PC-3 (cell line): ENCODE data around the gene SIL1. TPM values are rescaled to one million over a fixed set of nuclear protein-coding genes. Genes with fewer than 3 reads are reported as not detected.

Source experiments
- ATAC-seq: fragments of 200-7000 bp; cut with Tn5 transposase; 2 replicates; pipeline ENCODE4 v1.9.1; 2020; ENCODE audit warnings: mild to moderate bottlenecking, moderate library complexity
- BruUV-seq: library from RNA; stranded (reverse); fragments of 400-500 nt; replicated peaks from 2 replicates; lab custom pipeline; 2021; lab: Mats Ljungman, UMichigan
- CTCF ChIA-PET: fragments of 300-600 bp; sonication (Branson Sonifier 250); formaldehyde crosslinking; loops from one replicate; lab custom pipeline; 2022; ENCODE audit warnings: antibody characterized with exemption; lab: Charles Lee
- POLR2A ChIA-PET: fragments of 300-600 bp; sonication (Branson Sonifier 250); formaldehyde crosslinking; loops from one replicate; lab custom pipeline; 2022; ENCODE audit warnings: antibody characterized with exemption; ENCODE audit not compliant: unreplicated experiment; lab: Charles Lee
- DNase-seq: peaks from one replicate; pipeline ENCODE4 v3.0.0-alpha.2; 2015
- H2AFZ ChIP-seq: fragments of 300-600 bp; sonication (generic); 2 replicates; pipeline ENCODE4 v1.6.0; 2016; ENCODE audit warnings: antibody characterized with exemption, low read length
- H3F3A ChIP-seq: fragments of 300-600 bp; sonication (generic); one replicate; pipeline ENCODE4 v1.6.0; 2017; ENCODE audit warnings: antibody characterized with exemption, low read length, control low read depth, mild to moderate bottlenecking; ENCODE audit not compliant: unreplicated experiment
- H3K27ac ChIP-seq: fragments of 300-600 bp; sonication (generic); 2 replicates; pipeline ENCODE4 v1.5.1; 2016; ENCODE audit warnings: mild to moderate bottlenecking, low read length
- H3K27me3 ChIP-seq: fragments of 300-600 bp; sonication (generic); 2 replicates; pipeline ENCODE4 v1.6.1; 2016; ENCODE audit warnings: low read length, mixed read lengths
- H3K36me3 ChIP-seq: fragments of 300-600 bp; sonication (generic); 2 replicates; pipeline ENCODE4 v1.6.1; 2016; ENCODE audit warnings: low read depth, mixed run types, low read length, mixed read lengths
- H3K4me1 ChIP-seq: fragments of 300-600 bp; sonication (generic); 2 replicates; pipeline ENCODE4 v1.5.1; 2016; ENCODE audit warnings: low read length; ENCODE audit not compliant: insufficient read depth
- H3K4me2 ChIP-seq: fragments of 300-600 bp; sonication (generic); 2 replicates; pipeline ENCODE4 v1.6.0; 2016; ENCODE audit warnings: low read length
- H3K4me3 ChIP-seq: fragments of 300-600 bp; sonication (generic); 2 replicates; pipeline ENCODE4 v1.5.1; 2016; ENCODE audit warnings: mild to moderate bottlenecking, low read length, mixed read lengths
- H3K79me2 ChIP-seq: fragments of 300-600 bp; sonication (generic); 2 replicates; pipeline ENCODE4 v1.6.1; 2017; ENCODE audit warnings: low read length, mixed read lengths
- H3K9ac ChIP-seq: fragments of 300-600 bp; sonication (generic); 2 replicates; pipeline ENCODE4 v1.6.0; 2016; ENCODE audit warnings: mild to moderate bottlenecking, low read length
- H3K9me2 ChIP-seq: fragments of 300-600 bp; sonication (generic); replicated peaks from 2 replicates; pipeline ENCODE4 v1.6.1; 2016; ENCODE audit warnings: mixed run types, low read length, mixed read lengths
- H3K9me3 ChIP-seq: fragments of 300-600 bp; sonication (generic); 2 replicates; pipeline ENCODE4 v1.6.1; 2016; ENCODE audit warnings: low read length, mixed read lengths
- H4K20me1 ChIP-seq: fragments of 300-600 bp; sonication (generic); 2 replicates; pipeline ENCODE4 v1.6.1; 2016; ENCODE audit warnings: low read length, mixed read lengths
- EZH2 ChIP-seq: fragments of 300-600 bp; sonication (generic); IDR thresholded peaks from one replicate; pipeline ENCODE4 v1.6.1; 2017; ENCODE audit warnings: antibody characterized with exemption, mild to moderate bottlenecking, low read length; ENCODE audit not compliant: unreplicated experiment
- EZH2phosphoT487 ChIP-seq: fragments of 300-600 bp; sonication (generic); IDR thresholded peaks from 2 replicates; pipeline ENCODE4 v1.6.1; 2018; ENCODE audit warnings: mild to moderate bottlenecking, antibody characterized with exemption, low read length, borderline replicate concordance
- intact Hi-C: fragments of 100-400 bp; cut with micrococcal nuclease; formaldehyde crosslinking; loops from 2 replicates; pipeline ENCODE4 v1.9.0; 2023
- total RNA-seq: library from RNA; depleted of rRNA; stranded (reverse); fragments of >200 nt; gene quantifications from 2 replicates; pipeline ENCODE4 v1.2.3, GENCODE V29; 2014; rRNA removed
- TF ChIP-seq, protein P1 (sequence below): fragments of 300-600 bp; sonication (generic); conservative IDR thresholded peaks from 2 replicates; pipeline ENCODE4 v1.5.1; 2017; ENCODE audit warnings: antibody characterized with exemption, low read depth, mild to moderate bottlenecking, low read length

SIL1 gene
- total RNA-seq, 1 experiment from 2014 or later: 7.9 TPM

DNA sequence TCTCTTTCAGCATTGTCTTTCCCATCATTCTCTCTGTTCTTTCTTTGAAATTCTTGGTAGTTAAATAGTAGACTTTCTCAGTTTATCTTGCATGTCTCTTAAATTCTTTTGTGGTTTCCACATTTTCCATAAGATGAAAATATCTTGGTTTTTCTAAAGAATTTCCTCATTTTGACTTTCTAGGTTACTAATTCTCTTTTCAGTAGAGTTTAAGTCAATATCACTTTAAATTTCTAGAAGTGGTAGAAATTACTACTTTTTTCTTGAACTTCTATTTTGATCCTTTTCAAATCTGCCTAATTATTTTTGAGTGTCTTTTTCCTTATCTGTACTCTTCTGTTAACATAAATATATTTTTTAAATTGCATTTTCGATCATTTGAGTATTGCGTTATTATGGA lies 299.4 kb downstream of the SIL1 start:
- Histone ChIP-seq H2AFZ (no peak overlapping the region), H3K36me3 (no peaks in the 10 kb centered on the region), H3K79me2 (no peaks in the 10 kb centered on the region), H3K9me3 (no peaks in the 10 kb centered on the region), H4K20me1 (no peaks in the 10 kb centered on the region), H3F3A (no peaks in the 10 kb centered on the region), H3K9me2 (no peaks in the 10 kb centered on the region), H3K4me1 (no peaks in the 10 kb centered on the region), H3K4me2 (no peak overlapping the region), H3K27ac (no peak overlapping the region), H3K27me3 (no peaks in the 10 kb centered on the region), H3K4me3 (no peak overlapping the region), H3K9ac (no peak overlapping the region)
- CTCF ChIA-PET: no interaction called here
- no TSS peak for BruUV-seq
- DNase-seq (no peak), ATAC-seq (no peak)
- TF ChIP-seq EZH2 (no peak), EZH2phosphoT487 (no peak)
- TF ChIP-seq, protein P1, sequence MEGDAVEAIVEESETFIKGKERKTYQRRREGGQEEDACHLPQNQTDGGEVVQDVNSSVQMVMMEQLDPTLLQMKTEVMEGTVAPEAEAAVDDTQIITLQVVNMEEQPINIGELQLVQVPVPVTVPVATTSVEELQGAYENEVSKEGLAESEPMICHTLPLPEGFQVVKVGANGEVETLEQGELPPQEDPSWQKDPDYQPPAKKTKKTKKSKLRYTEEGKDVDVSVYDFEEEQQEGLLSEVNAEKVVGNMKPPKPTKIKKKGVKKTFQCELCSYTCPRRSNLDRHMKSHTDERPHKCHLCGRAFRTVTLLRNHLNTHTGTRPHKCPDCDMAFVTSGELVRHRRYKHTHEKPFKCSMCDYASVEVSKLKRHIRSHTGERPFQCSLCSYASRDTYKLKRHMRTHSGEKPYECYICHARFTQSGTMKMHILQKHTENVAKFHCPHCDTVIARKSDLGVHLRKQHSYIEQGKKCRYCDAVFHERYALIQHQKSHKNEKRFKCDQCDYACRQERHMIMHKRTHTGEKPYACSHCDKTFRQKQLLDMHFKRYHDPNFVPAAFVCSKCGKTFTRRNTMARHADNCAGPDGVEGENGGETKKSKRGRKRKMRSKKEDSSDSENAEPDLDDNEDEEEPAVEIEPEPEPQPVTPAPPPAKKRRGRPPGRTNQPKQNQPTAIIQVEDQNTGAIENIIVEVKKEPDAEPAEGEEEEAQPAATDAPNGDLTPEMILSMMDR: no peak
- POLR2A ChIA-PET: no interaction called here
- intact Hi-C loops: no loop called here

DNA sequence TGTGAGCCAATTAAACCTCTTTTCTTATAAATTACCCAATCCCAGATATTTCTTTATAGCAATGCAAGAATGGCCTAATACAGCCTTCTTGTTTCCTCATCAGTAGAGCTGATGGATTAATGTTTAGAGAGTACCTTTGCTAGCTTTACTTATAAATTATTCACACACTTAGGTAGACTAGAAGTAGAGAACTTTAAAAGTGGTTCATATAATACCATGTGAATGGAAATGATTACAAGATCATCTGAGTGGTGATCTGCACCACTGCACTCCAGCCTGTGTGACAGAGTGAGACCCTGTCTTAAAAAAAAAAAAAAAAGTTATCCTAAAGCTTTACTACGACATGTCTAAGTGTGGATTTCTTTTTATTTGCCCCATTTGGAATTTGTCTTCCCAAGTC lies 299.9 kb downstream of the SIL1 start:
- no TSS peak for BruUV-seq
- no peak overlapping the region for H3K27ac ChIP-seq

More for the DNA sequence above, 299.9 kb downstream of the SIL1 start:
- ATAC-seq (no peak), DNase-seq (no peak)
- ChIA-PET POLR2A (no interaction called here), CTCF (no interaction called here)
- Histone ChIP-seq H3K9me2 (no peaks in the 10 kb centered on the region), H3K36me3 (no peaks in the 10 kb centered on the region), H3K4me3 (no peak overlapping the region), H3K27me3 (no peaks in the 10 kb centered on the region), H4K20me1 (no peaks in the 10 kb centered on the region), H3K9me3 (no peaks in the 10 kb centered on the region), H3K79me2 (no peaks in the 10 kb centered on the region), H3F3A (no peaks in the 10 kb centered on the region), H3K4me1 (no peaks in the 10 kb centered on the region), H3K4me2 (no peak overlapping the region), H2AFZ (no peak overlapping the region), H3K9ac (no peak overlapping the region)
- intact Hi-C loops: no loop called here
- TF ChIP-seq EZH2 (no peak), EZH2phosphoT487 (no peak)
- TF ChIP-seq, protein P1: no peak

Other genes starting within 250 kb of the SIL1 start
- 139 and 162 TPM in 2 replicates for gene MATR3, start 95.4 kb upstream of the SIL1 start, total RNA-seq
- 35.1 and 39.3 TPM in 2 replicates for gene PAIP2, start 143.5 kb upstream of the SIL1 start, total RNA-seq
- not detected in 2 replicates for gene SLC23A1, start 184.9 kb upstream of the SIL1 start, total RNA-seq
- 0.22 and 1.0 TPM in 2 replicates for gene MZB1, start 191.5 kb upstream of the SIL1 start, total RNA-seq
- gene PROB1, start 196.7 kb upstream of the SIL1 start, total RNA-seq: 1.9 and 2.2 TPM in 2 replicates
- 1.4 and 3.1 TPM in 2 replicates for gene SPATA24, start 205.7 kb upstream of the SIL1 start, total RNA-seq
- 3.2 and 4.4 TPM in 2 replicates for gene DNAJC18, start 241.2 kb upstream of the SIL1 start, total RNA-seq